OCI-LY7 (cell line): ENCODE results near the gene ANKRD1.

Source experiments
- CTCF ChIP-seq: fragments of 200-600 bp; sonication (generic); conservative IDR thresholded peaks from 2 replicates; pipeline ENCODE4 v1.5.1; 2014; ENCODE audit warnings: mild to moderate bottlenecking, antibody characterized with exemption, low read length, moderate library complexity, mixed read lengths
- EZH2phosphoT487 ChIP-seq: fragments of 200-600 bp; sonication (generic); IDR thresholded peaks from 2 replicates; pipeline ENCODE4 v1.6.1; 2018; ENCODE audit warnings: low read depth, borderline replicate concordance, mild to moderate bottlenecking, mixed run types, antibody characterized with exemption, low read length, moderate library complexity, mixed read lengths

- TF ChIP-seq CTCF (no peak), EZH2phosphoT487 (no peak)
Observed at GRCh38 chr10:90913774-90914420, 7.0 kb downstream of the ANKRD1 start.
